PFSK-1 (cell line): ENCODE measurements around the gene CHRNA7.

Source experiments
- FOXP2 ChIP-seq: optimal IDR thresholded peaks from 2 replicates; pipeline ENCODE3; 2011; ENCODE audit warnings: borderline replicate concordance, control low read depth, inconsistent platforms; ENCODE audit not compliant: insufficient read depth; ENCODE audit errors: extremely low read length, extremely low read depth
- POLR2AphosphoS5 ChIP-seq: IDR thresholded peaks from 2 replicates; pipeline ENCODE4 v1.6.1; 2012; ENCODE audit warnings: low read depth, mild to moderate bottlenecking, control low read depth, low read length, moderate library complexity
- SIN3A ChIP-seq: IDR thresholded peaks from 2 replicates; pipeline ENCODE4 v1.6.1; 2012; ENCODE audit warnings: mild to moderate bottlenecking, low read length, moderate library complexity, borderline replicate concordance; ENCODE audit not compliant: insufficient read depth
- TAF1 ChIP-seq: IDR thresholded peaks from 2 replicates; pipeline ENCODE4 v1.6.1; 2012; ENCODE audit warnings: low read length, control low read depth, borderline replicate concordance; ENCODE audit not compliant: insufficient read depth
- TF ChIP-seq, protein P1 (sequence below), 2 experiments: IDR thresholded peaks; 2 replicates each; pipeline versions ENCODE4 v1.6.1 to v1.8.0; 2011 to 2012; ENCODE audit warnings: low read depth in 2 of 2, low read length in 2 of 2, control low read depth in 1 of 2, inconsistent platforms in 1 of 2, mild to moderate bottlenecking in 1 of 2, moderate library complexity in 1 of 2; ENCODE audit not compliant: insufficient read depth in 1 of 2

CHRNA7 gene

DNA sequence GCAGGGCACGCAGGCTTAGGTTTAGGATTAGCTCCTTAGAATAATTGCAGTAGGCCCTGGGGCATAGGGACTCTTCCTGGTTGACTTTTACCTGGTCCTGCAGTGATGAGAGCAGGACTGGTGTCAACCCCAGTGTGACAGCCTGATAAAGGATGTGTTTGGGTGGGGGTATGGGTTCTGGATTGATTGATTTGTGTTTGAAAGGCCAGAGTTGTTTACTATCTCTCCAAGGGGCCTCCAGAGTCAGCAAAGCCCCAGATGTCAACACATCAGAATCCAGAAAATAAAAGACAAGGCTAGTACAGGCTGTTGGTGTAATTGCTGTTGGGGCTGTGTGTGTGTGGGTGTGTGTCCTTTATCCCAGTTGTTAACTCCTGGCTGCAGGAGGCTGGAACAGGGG lies 122.3 kb downstream of the CHRNA7 start:
- TF ChIP-seq, protein P1, sequence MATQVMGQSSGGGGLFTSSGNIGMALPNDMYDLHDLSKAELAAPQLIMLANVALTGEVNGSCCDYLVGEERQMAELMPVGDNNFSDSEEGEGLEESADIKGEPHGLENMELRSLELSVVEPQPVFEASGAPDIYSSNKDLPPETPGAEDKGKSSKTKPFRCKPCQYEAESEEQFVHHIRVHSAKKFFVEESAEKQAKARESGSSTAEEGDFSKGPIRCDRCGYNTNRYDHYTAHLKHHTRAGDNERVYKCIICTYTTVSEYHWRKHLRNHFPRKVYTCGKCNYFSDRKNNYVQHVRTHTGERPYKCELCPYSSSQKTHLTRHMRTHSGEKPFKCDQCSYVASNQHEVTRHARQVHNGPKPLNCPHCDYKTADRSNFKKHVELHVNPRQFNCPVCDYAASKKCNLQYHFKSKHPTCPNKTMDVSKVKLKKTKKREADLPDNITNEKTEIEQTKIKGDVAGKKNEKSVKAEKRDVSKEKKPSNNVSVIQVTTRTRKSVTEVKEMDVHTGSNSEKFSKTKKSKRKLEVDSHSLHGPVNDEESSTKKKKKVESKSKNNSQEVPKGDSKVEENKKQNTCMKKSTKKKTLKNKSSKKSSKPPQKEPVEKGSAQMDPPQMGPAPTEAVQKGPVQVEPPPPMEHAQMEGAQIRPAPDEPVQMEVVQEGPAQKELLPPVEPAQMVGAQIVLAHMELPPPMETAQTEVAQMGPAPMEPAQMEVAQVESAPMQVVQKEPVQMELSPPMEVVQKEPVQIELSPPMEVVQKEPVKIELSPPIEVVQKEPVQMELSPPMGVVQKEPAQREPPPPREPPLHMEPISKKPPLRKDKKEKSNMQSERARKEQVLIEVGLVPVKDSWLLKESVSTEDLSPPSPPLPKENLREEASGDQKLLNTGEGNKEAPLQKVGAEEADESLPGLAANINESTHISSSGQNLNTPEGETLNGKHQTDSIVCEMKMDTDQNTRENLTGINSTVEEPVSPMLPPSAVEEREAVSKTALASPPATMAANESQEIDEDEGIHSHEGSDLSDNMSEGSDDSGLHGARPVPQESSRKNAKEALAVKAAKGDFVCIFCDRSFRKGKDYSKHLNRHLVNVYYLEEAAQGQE (IDR thresholded peaks at IDR 0.05; ENCODE audit: insufficient read depth in 1 of 2, low read depth in 2 of 2, low read length in 2 of 2) = no peak
- TF ChIP-seq FOXP2 (no peak), POLR2AphosphoS5 (no peak), SIN3A (no peak), TAF1 (no peak)

DNA sequence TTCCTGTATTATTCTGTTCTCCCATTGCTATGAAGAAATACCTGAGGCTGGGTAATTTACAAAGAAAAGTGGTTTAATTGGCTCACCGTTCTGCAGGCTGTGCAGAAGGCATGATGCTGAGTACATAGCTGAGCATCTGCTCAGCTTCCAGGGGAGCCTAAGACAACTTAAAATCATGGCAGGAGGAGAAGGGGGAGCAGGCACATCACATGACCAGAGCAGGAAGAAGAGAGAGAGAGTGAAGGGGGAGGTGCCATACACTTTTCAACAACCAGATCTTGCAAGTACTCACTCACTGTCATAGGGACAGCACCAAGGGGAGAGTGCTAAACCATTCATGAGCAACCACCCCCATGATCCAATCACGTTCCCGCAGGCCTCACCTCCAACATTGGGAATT lies 188.4 kb downstream of the CHRNA7 start:
- TF ChIP-seq POLR2AphosphoS5 = no peak
- no peak for TF ChIP-seq FOXP2
- TF ChIP-seq TAF1 = no peak
- TF ChIP-seq, protein P1 (IDR thresholded peaks at IDR 0.05; ENCODE audit: insufficient read depth in 1 of 2, low read depth in 2 of 2, low read length in 2 of 2) = no peak
- TF ChIP-seq SIN3A = no peak
